ENCODE results near the gene ABLIM2.

The ABLIM2 gene

GRCh38 chr4:8180310-8181093 is 21.9 kb upstream of the ABLIM2 start:
- peaks cover 11% of the 10 kb centered on the region for H3K27me3 ChIP-seq (replicated peaks; ENCODE audit: control insufficient read depth, insufficient read depth, low read length)
- peaks cover 27% of the 10 kb centered on the region for H3K4me1 ChIP-seq (ENCODE audit: control insufficient read depth, insufficient read depth, low read length)
- H3K36me3 ChIP-seq (ENCODE audit: control insufficient read depth, insufficient read depth, low read length, severe bottlenecking): no peaks in the 10 kb centered on the region
- H3K9ac ChIP-seq (ENCODE audit: low read length): no peak overlapping the region
- H3K9me3 ChIP-seq (ENCODE audit: control insufficient read depth, low read length): no peaks in the 10 kb centered on the region
- no peak for DNase-seq (ENCODE audit: low read depth)
- no peak overlapping the region for H3K4me3 ChIP-seq (ENCODE audit: low read length)

GRCh38 chr4:8179771-8180170 is 21.2 kb upstream of the ABLIM2 start:
- DNase-seq (ENCODE audit: low read depth): no peak
- H3K9me3 ChIP-seq (ENCODE audit: control insufficient read depth, low read length): no peaks in the 10 kb centered on the region
- H3K9ac ChIP-seq (ENCODE audit: low read length): no peak overlapping the region
- peaks cover 20% of the 10 kb centered on the region for H3K4me1 ChIP-seq (ENCODE audit: control insufficient read depth, insufficient read depth, low read length)
- peaks cover 17% of the 10 kb centered on the region for H3K27me3 ChIP-seq (replicated peaks; ENCODE audit: control insufficient read depth, insufficient read depth, low read length)
- H3K36me3 ChIP-seq (ENCODE audit: control insufficient read depth, insufficient read depth, low read length, severe bottlenecking): no peaks in the 10 kb centered on the region
- no peak overlapping the region for H3K4me3 ChIP-seq (ENCODE audit: low read length)

- Histone ChIP-seq H3K27me3 (replicated peaks; ENCODE audit: control insufficient read depth, insufficient read depth, low read length) (peaks cover 17% of the 10 kb centered on the region), H3K36me3 (ENCODE audit: control insufficient read depth, insufficient read depth, low read length, severe bottlenecking) (no peaks in the 10 kb centered on the region), H3K4me3 (ENCODE audit: low read length) (no peak overlapping the region), H3K4me1 (ENCODE audit: control insufficient read depth, insufficient read depth, low read length) (peaks cover 13% of the 10 kb centered on the region), H3K9ac (ENCODE audit: low read length) (no peak overlapping the region), H3K9me3 (ENCODE audit: control insufficient read depth, low read length) (no peaks in the 10 kb centered on the region)
- DNase-seq (ENCODE audit: low read depth): no peak
Measured at GRCh38 chr4:8179074-8179473, 20.5 kb upstream of the ABLIM2 start.

- Histone ChIP-seq H3K4me3 (ENCODE audit: low read length) (no peak overlapping the region), H3K36me3 (ENCODE audit: control insufficient read depth, insufficient read depth, low read length, severe bottlenecking) (no peaks in the 10 kb centered on the region), H3K4me1 (ENCODE audit: control insufficient read depth, insufficient read depth, low read length) (peaks cover 4% of the 10 kb centered on the region), H3K9ac (ENCODE audit: low read length) (no peak overlapping the region), H3K9me3 (ENCODE audit: control insufficient read depth, low read length) (no peaks in the 10 kb centered on the region), H3K27me3 (replicated peaks; ENCODE audit: control insufficient read depth, insufficient read depth, low read length) (peaks cover 17% of the 10 kb centered on the region)
- no peak for DNase-seq (ENCODE audit: low read depth)
Measured at GRCh38 chr4:8177956-8178355, 19.3 kb upstream of the ABLIM2 start.

- no peaks in the 10 kb centered on the region for H3K36me3 ChIP-seq (ENCODE audit: control insufficient read depth, insufficient read depth, low read length, severe bottlenecking)
- DNase-seq (ENCODE audit: low read depth): no peak
- no peaks in the 10 kb centered on the region for H3K4me1 ChIP-seq (ENCODE audit: control insufficient read depth, insufficient read depth, low read length)
- no peak overlapping the region for H3K9ac ChIP-seq (ENCODE audit: low read length)
- H3K4me3 ChIP-seq (ENCODE audit: low read length): no peak overlapping the region
- peaks cover 18% of the 10 kb centered on the region for H3K27me3 ChIP-seq (replicated peaks; ENCODE audit: control insufficient read depth, insufficient read depth, low read length)
- no peaks in the 10 kb centered on the region for H3K9me3 ChIP-seq (ENCODE audit: control insufficient read depth, low read length)
Measured at GRCh38 chr4:8177552-8177951, 18.9 kb upstream of the ABLIM2 start.

- no peaks in the 10 kb centered on the region for H3K9me3 ChIP-seq (ENCODE audit: control insufficient read depth, low read length)
- peaks cover 25% of the 10 kb centered on the region for H3K27me3 ChIP-seq (replicated peaks; ENCODE audit: control insufficient read depth, insufficient read depth, low read length)
- H3K36me3 ChIP-seq (ENCODE audit: control insufficient read depth, insufficient read depth, low read length, severe bottlenecking): no peaks in the 10 kb centered on the region
- no peaks in the 10 kb centered on the region for H3K4me1 ChIP-seq (ENCODE audit: control insufficient read depth, insufficient read depth, low read length)
- H3K4me3 ChIP-seq (ENCODE audit: low read length): no peak overlapping the region
- DNase-seq (ENCODE audit: low read depth): peak; percentile 72
- no peak overlapping the region for H3K9ac ChIP-seq (ENCODE audit: low read length)
Measured at GRCh38 chr4:8176547-8177399, 18.2 kb upstream of the ABLIM2 start.

- no peak for DNase-seq (ENCODE audit: low read depth)
Measured at GRCh38 chr4:8175686-8176085, 17.1 kb upstream of the ABLIM2 start.

GRCh38 chr4:8174970-8175369 is 16.4 kb upstream of the ABLIM2 start:
- no peak overlapping the region for H3K4me3 ChIP-seq (ENCODE audit: low read length)
- H3K4me1 ChIP-seq (ENCODE audit: control insufficient read depth, insufficient read depth, low read length): no peaks in the 10 kb centered on the region
- H3K9ac ChIP-seq (ENCODE audit: low read length): no peak overlapping the region

More at GRCh38 chr4:8175686-8176085, 17.1 kb upstream of the ABLIM2 start:
- Histone ChIP-seq H3K9me3 (ENCODE audit: control insufficient read depth, low read length) (no peaks in the 10 kb centered on the region), H3K4me3 (ENCODE audit: low read length) (no peak overlapping the region), H3K36me3 (ENCODE audit: control insufficient read depth, insufficient read depth, low read length, severe bottlenecking) (no peaks in the 10 kb centered on the region), H3K9ac (ENCODE audit: low read length) (no peak overlapping the region), H3K27me3 (replicated peaks; ENCODE audit: control insufficient read depth, insufficient read depth, low read length) (peaks cover 32% of the 10 kb centered on the region), H3K4me1 (ENCODE audit: control insufficient read depth, insufficient read depth, low read length) (no peaks in the 10 kb centered on the region)

GRCh38 chr4:8173492-8174242 is 15.1 kb upstream of the ABLIM2 start:
- peaks cover 9% of the 10 kb centered on the region for H3K4me1 ChIP-seq (ENCODE audit: control insufficient read depth, insufficient read depth, low read length)
- H3K4me3 ChIP-seq (ENCODE audit: low read length): no peak overlapping the region
- H3K36me3 ChIP-seq (ENCODE audit: control insufficient read depth, insufficient read depth, low read length, severe bottlenecking): no peaks in the 10 kb centered on the region
- no peak overlapping the region for H3K9ac ChIP-seq (ENCODE audit: low read length)
- DNase-seq (ENCODE audit: low read depth): no peak
- H3K27me3 ChIP-seq (replicated peaks; ENCODE audit: control insufficient read depth, insufficient read depth, low read length): peaks cover 38% of the 10 kb centered on the region
- no peaks in the 10 kb centered on the region for H3K9me3 ChIP-seq (ENCODE audit: control insufficient read depth, low read length)

More at GRCh38 chr4:8174970-8175369, 16.4 kb upstream of the ABLIM2 start:
- Histone ChIP-seq H3K36me3 (ENCODE audit: control insufficient read depth, insufficient read depth, low read length, severe bottlenecking) (no peaks in the 10 kb centered on the region), H3K9me3 (ENCODE audit: control insufficient read depth, low read length) (no peaks in the 10 kb centered on the region), H3K27me3 (replicated peaks; ENCODE audit: control insufficient read depth, insufficient read depth, low read length) (peaks cover 35% of the 10 kb centered on the region)
- DNase-seq (ENCODE audit: low read depth): no peak

GRCh38 chr4:8171984-8172924 is 13.6 kb upstream of the ABLIM2 start:
- H3K9ac ChIP-seq (ENCODE audit: low read length): no peak overlapping the region
- DNase-seq (ENCODE audit: low read depth): peak; percentile 20
- peaks cover 21% of the 10 kb centered on the region for H3K4me1 ChIP-seq (ENCODE audit: control insufficient read depth, insufficient read depth, low read length)
- no peak overlapping the region for H3K4me3 ChIP-seq (ENCODE audit: low read length)
- H3K9me3 ChIP-seq (ENCODE audit: control insufficient read depth, low read length): peaks cover 5% of the 10 kb centered on the region
- H3K27me3 ChIP-seq (replicated peaks; ENCODE audit: control insufficient read depth, insufficient read depth, low read length): peaks cover 38% of the 10 kb centered on the region
- no peaks in the 10 kb centered on the region for H3K36me3 ChIP-seq (ENCODE audit: control insufficient read depth, insufficient read depth, low read length, severe bottlenecking)

Data from adipocyte (in vitro differentiated cells).